HCT116 (cell line): ENCODE data around the gene WDR45.

ENCODE experiments used
- CTCF ChIP-seq, 3 experiments: fragments of 200-600 bp in 1 of 3; sonication (generic) in 1 of 3; IDR thresholded peaks in 2 of 3; conservative IDR thresholded peaks in 1 of 3; 2 replicates each; pipeline ENCODE4 v1.5.1; 2012 to 2017; ENCODE audit warnings: low read depth in 2 of 3, low read length in 2 of 3, antibody characterized with exemption in 1 of 3, borderline replicate concordance in 1 of 3, control low read depth in 1 of 3, mild to moderate bottlenecking in 1 of 3, mixed read lengths in 1 of 3, mixed run types in 1 of 3, moderate library complexity in 1 of 3; ENCODE audit not compliant: insufficient read depth in 1 of 3
- EGR1 ChIP-seq: IDR thresholded peaks from 2 replicates; pipeline ENCODE4 v1.6.1; 2012; ENCODE audit warnings: low read depth
- ELF1 ChIP-seq: IDR thresholded peaks from 2 replicates; pipeline ENCODE4 v1.6.1; 2012; ENCODE audit warnings: low read depth, borderline replicate concordance
- EZH2 ChIP-seq: fragments of 200-600 bp; sonication (generic); IDR thresholded peaks from 2 replicates; pipeline ENCODE4 v1.6.1; 2017; ENCODE audit warnings: antibody characterized with exemption, mixed run types
- EZH2phosphoT487 ChIP-seq: fragments of 200-600 bp; IDR thresholded peaks from 2 replicates; pipeline ENCODE4 v1.6.1; 2018; ENCODE audit warnings: antibody characterized with exemption, borderline replicate concordance
- JUND ChIP-seq: IDR thresholded peaks from 2 replicates; pipeline ENCODE4 v1.6.1; 2012
- POLR2A ChIP-seq: IDR thresholded peaks from 2 replicates; pipeline ENCODE4 v1.7.0; 2011; ENCODE audit warnings: borderline replicate concordance; ENCODE audit not compliant: insufficient read depth, insufficient read length; ENCODE audit errors: extremely low read depth
- POLR2AphosphoS5 ChIP-seq: IDR thresholded peaks from 2 replicates; pipeline ENCODE4 v1.6.1; 2011; ENCODE audit warnings: mild to moderate bottlenecking, low read depth, low read length, moderate library complexity
- REST ChIP-seq: IDR thresholded peaks from 2 replicates; pipeline ENCODE4 v1.6.1; 2012; ENCODE audit warnings: low read depth
- YY1 ChIP-seq: IDR thresholded peaks from 2 replicates; pipeline ENCODE4 v1.6.1; 2011; ENCODE audit warnings: low read length, low read depth, moderate library complexity, mild to moderate bottlenecking; ENCODE audit not compliant: insufficient replicate concordance; ENCODE audit errors: extremely low read depth
- TF ChIP-seq, protein P1 (sequence below): IDR thresholded peaks from 2 replicates; pipeline ENCODE4 v1.6.1; 2012
- TF ChIP-seq, protein P2 (sequence below): IDR thresholded peaks from 2 replicates; pipeline ENCODE4 v1.6.1; 2011; ENCODE audit warnings: mild to moderate bottlenecking, low read length, moderate library complexity; ENCODE audit not compliant: insufficient replicate concordance; ENCODE audit errors: extremely low read depth

- no peak for TF ChIP-seq ELF1
- TF ChIP-seq POLR2A = no peak
- TF ChIP-seq EGR1 = no peak
- no peak for TF ChIP-seq POLR2AphosphoS5
- no peak for TF ChIP-seq CTCF (IDR thresholded peaks at IDR 0.05 in 2 of 3, conservative IDR thresholded peaks at IDR 0.05 in 1 of 3; ENCODE audit: borderline replicate concordance in 1 of 3, insufficient read depth in 1 of 3, low read depth in 2 of 3, low read length in 2 of 3)
- no peak for TF ChIP-seq EZH2
- no peak for TF ChIP-seq YY1
- TF ChIP-seq, protein P1, sequence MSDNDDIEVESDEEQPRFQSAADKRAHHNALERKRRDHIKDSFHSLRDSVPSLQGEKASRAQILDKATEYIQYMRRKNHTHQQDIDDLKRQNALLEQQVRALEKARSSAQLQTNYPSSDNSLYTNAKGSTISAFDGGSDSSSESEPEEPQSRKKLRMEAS = no peak
- no peak for TF ChIP-seq EZH2phosphoT487
- TF ChIP-seq, protein P2, sequence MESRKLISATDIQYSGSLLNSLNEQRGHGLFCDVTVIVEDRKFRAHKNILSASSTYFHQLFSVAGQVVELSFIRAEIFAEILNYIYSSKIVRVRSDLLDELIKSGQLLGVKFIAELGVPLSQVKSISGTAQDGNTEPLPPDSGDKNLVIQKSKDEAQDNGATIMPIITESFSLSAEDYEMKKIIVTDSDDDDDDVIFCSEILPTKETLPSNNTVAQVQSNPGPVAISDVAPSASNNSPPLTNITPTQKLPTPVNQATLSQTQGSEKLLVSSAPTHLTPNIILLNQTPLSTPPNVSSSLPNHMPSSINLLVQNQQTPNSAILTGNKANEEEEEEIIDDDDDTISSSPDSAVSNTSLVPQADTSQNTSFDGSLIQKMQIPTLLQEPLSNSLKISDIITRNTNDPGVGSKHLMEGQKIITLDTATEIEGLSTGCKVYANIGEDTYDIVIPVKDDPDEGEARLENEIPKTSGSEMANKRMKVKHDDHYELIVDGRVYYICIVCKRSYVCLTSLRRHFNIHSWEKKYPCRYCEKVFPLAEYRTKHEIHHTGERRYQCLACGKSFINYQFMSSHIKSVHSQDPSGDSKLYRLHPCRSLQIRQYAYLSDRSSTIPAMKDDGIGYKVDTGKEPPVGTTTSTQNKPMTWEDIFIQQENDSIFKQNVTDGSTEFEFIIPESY = no peak
- TF ChIP-seq JUND = no peak
- TF ChIP-seq REST = no peak
Measured at GRCh38 chrX:49042581-49043219, 37.0 kb downstream of the WDR45 start.
